ENCODE data around the gene HECW1.

HECW1 gene

DNA sequence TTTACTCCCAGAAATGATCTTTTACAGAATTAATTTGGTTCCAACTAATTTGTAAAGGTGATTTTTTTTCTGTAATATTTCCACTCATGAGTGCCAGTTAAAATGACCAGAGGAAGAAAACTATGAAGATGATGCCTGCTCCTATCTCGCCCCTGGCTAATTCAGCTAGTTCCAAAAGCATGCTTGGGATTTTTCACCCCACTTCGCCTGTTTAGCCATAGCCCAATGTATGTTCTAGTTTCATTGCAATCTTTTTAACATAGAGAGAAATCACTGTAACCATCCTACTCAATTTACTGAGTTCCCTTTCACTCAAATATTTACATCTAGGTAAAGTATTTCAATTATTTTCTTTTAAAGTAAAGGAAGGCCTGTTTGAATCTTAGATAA is 447.5 kb downstream of the HECW1 start:
- no peak for TF ChIP-seq POLR2AphosphoS5 (IDR thresholded peaks at IDR 0.05; ENCODE audit: low read depth, low read length)
- TF ChIP-seq FOXP2 (optimal IDR thresholded peaks at IDR 0.05; ENCODE audit: borderline replicate concordance, extremely low read depth, extremely low read length, insufficient read depth): no peak
- no peak for TF ChIP-seq SIN3A (IDR thresholded peaks at IDR 0.05; ENCODE audit: borderline replicate concordance, insufficient read depth, low read length)
- TF ChIP-seq TAF1 (IDR thresholded peaks at IDR 0.05; ENCODE audit: borderline replicate concordance, insufficient read depth, low read length): no peak
- TF ChIP-seq, protein P1, sequence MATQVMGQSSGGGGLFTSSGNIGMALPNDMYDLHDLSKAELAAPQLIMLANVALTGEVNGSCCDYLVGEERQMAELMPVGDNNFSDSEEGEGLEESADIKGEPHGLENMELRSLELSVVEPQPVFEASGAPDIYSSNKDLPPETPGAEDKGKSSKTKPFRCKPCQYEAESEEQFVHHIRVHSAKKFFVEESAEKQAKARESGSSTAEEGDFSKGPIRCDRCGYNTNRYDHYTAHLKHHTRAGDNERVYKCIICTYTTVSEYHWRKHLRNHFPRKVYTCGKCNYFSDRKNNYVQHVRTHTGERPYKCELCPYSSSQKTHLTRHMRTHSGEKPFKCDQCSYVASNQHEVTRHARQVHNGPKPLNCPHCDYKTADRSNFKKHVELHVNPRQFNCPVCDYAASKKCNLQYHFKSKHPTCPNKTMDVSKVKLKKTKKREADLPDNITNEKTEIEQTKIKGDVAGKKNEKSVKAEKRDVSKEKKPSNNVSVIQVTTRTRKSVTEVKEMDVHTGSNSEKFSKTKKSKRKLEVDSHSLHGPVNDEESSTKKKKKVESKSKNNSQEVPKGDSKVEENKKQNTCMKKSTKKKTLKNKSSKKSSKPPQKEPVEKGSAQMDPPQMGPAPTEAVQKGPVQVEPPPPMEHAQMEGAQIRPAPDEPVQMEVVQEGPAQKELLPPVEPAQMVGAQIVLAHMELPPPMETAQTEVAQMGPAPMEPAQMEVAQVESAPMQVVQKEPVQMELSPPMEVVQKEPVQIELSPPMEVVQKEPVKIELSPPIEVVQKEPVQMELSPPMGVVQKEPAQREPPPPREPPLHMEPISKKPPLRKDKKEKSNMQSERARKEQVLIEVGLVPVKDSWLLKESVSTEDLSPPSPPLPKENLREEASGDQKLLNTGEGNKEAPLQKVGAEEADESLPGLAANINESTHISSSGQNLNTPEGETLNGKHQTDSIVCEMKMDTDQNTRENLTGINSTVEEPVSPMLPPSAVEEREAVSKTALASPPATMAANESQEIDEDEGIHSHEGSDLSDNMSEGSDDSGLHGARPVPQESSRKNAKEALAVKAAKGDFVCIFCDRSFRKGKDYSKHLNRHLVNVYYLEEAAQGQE (IDR thresholded peaks at IDR 0.05; ENCODE audit: insufficient read depth in 1 of 2, low read depth in 2 of 2, low read length in 2 of 2): no peak

DNA sequence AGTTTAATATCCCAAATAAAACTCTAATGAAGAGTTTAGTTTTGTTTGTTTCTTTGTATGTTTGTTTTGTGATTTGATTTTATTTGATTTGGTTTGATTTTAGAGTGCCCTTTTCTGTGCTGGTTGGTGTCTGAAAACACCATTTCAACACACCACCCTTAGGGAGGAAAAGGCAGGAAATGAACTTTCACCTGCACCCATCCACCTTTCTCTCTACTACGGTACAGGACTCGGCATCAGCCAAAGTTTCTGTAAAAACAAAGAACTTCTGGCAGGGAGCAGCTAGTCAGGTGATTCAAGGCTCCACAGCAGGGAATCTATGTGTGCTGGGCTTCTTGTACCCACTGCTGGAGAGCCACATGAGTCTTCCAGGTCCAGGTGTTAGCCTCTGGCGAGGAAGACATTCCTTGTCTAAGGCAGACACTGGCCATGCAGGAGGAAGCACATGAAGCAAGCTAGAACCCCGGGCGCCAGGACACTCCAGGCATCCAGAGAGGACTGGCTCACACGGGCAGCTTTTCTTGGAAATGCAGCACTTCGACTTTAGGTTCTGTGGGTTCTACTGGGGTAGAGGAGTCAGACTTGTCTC is 448.4 kb downstream of the HECW1 start:
- TF ChIP-seq SIN3A (IDR thresholded peaks at IDR 0.05; ENCODE audit: borderline replicate concordance, insufficient read depth, low read length): no peak
- no peak for TF ChIP-seq TAF1 (IDR thresholded peaks at IDR 0.05; ENCODE audit: borderline replicate concordance, insufficient read depth, low read length)
- no peak for TF ChIP-seq FOXP2 (optimal IDR thresholded peaks at IDR 0.05; ENCODE audit: borderline replicate concordance, extremely low read depth, extremely low read length, insufficient read depth)

DNA sequence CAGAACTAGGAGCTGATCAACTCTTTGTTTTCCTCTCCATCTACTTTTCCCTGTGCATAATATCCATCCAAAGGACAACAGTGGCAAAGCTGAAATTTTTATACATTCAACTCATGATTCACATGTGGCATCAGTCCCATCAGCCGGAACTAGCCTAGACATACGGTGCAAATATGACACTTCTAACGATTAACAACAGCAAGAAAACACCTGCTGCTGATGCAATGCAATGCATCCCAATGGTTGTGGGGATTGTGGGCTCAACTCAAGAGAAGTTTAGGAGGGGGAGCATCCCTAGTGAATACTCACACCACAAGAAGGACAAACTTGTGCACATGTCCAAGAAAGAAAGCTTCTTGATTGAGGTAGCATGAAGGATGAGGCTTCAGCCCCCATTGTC is 449.9 kb downstream of the HECW1 start:
- TF ChIP-seq FOXP2 (optimal IDR thresholded peaks at IDR 0.05; ENCODE audit: borderline replicate concordance, extremely low read depth, extremely low read length, insufficient read depth): no peak
- TF ChIP-seq, protein P1 (IDR thresholded peaks at IDR 0.05; ENCODE audit: insufficient read depth in 1 of 2, low read depth in 2 of 2, low read length in 2 of 2): no peak
- TF ChIP-seq POLR2AphosphoS5 (IDR thresholded peaks at IDR 0.05; ENCODE audit: low read depth, low read length): no peak
- TF ChIP-seq TAF1 (IDR thresholded peaks at IDR 0.05; ENCODE audit: borderline replicate concordance, insufficient read depth, low read length): no peak
- no peak for TF ChIP-seq SIN3A (IDR thresholded peaks at IDR 0.05; ENCODE audit: borderline replicate concordance, insufficient read depth, low read length)

DNA sequence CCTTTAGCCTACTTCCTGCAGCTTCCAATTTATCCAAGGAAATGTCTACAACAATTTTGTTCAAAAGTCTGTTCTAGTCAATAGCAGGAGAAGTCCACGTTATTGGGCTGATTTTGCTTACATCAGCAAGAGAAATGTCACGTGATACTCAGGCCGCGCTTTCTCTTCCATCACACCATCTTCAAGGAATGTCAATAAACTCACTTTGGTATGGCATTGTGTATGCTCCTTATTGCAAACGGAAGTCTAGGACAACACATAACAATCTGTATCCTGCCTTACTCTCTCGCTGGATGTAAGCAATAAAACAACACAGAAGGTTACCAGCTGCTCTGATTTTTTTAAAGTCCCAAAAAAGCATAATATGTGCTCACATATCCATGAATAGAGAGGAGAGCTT is 453.3 kb downstream of the HECW1 start:
- TF ChIP-seq TAF1 (IDR thresholded peaks at IDR 0.05; ENCODE audit: borderline replicate concordance, insufficient read depth, low read length) (no peak), SIN3A (IDR thresholded peaks at IDR 0.05; ENCODE audit: borderline replicate concordance, insufficient read depth, low read length) (no peak), POLR2AphosphoS5 (IDR thresholded peaks at IDR 0.05; ENCODE audit: low read depth, low read length) (no peak), FOXP2 (optimal IDR thresholded peaks at IDR 0.05; ENCODE audit: borderline replicate concordance, extremely low read depth, extremely low read length, insufficient read depth) (no peak)
- TF ChIP-seq, protein P1 (IDR thresholded peaks at IDR 0.05; ENCODE audit: insufficient read depth in 1 of 2, low read depth in 2 of 2, low read length in 2 of 2): no peak

DNA sequence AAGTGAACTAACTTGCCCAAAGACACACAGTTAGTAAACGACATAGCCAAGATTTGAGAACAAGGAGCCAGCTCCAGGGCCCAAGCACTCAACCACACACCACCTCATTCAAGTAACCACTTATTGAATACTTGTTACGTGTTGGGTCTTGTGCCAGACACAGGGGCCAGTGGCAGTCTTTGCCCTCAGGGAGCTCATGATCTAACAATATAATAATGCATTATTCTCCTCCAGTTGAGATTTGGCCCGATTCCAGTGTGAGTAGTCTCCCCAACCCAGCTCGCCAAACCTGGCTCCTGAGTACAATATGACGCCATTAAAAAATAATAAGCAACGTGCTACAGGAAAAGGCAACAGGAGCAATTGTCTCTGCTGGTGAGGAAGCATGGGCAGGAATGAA is 456.1 kb downstream of the HECW1 start:
- TF ChIP-seq FOXP2 (optimal IDR thresholded peaks at IDR 0.05; ENCODE audit: borderline replicate concordance, extremely low read depth, extremely low read length, insufficient read depth): no peak

DNA sequence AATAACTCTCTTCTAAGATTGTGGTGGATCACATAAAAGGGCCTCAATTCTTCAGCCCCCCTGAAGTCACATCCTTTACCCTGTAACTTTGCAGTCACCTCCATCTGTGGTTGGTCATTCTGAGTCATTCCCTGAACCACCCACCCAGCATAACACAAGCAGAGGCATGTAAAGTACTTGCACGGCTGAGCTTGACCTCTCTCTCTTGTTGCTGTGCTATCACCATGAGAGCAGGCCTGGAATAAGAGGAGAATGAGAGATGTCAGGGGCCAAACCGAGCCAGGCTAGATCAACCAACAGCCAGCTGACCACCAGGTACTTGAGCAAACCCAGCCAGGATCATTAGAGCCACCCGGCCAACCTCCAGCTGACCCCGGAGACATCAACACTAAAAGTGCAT is 457.0 kb downstream of the HECW1 start:
- TF ChIP-seq POLR2AphosphoS5 (IDR thresholded peaks at IDR 0.05; ENCODE audit: low read depth, low read length): no peak
- TF ChIP-seq, protein P1 (IDR thresholded peaks at IDR 0.05; ENCODE audit: insufficient read depth in 1 of 2, low read depth in 2 of 2, low read length in 2 of 2): no peak
